Measurements from ENCODE around the gene MAPRE2.

- TF ChIP-seq CEBPB (IDR thresholded peaks at IDR 0.05) (no peak), TEAD4 (IDR thresholded peaks at IDR 0.05) (no peak), REST (IDR thresholded peaks at IDR 0.05; ENCODE audit: low read depth) (no peak), EGR1 (IDR thresholded peaks at IDR 0.05) (no peak), MAX (IDR thresholded peaks at IDR 0.05) (no peak), NFIC (IDR thresholded peaks at IDR 0.05) (no peak)
These were observed 42.0 kb downstream of the MAPRE2 start for GRCh38 chr18:35083174-35083712.
